ENCODE results near the gene HELQ. TPM values are rescaled to one million over a fixed set of nuclear protein-coding genes. Genes with fewer than 3 reads are reported as not detected.

HELQ gene
- total and polyA plus RNA-seq, 2 of the 13 experiments (the other 11 are each of a cell fraction or from before 2014, with no cell fraction given) = 6.6 to 10.8 TPM

DNA sequence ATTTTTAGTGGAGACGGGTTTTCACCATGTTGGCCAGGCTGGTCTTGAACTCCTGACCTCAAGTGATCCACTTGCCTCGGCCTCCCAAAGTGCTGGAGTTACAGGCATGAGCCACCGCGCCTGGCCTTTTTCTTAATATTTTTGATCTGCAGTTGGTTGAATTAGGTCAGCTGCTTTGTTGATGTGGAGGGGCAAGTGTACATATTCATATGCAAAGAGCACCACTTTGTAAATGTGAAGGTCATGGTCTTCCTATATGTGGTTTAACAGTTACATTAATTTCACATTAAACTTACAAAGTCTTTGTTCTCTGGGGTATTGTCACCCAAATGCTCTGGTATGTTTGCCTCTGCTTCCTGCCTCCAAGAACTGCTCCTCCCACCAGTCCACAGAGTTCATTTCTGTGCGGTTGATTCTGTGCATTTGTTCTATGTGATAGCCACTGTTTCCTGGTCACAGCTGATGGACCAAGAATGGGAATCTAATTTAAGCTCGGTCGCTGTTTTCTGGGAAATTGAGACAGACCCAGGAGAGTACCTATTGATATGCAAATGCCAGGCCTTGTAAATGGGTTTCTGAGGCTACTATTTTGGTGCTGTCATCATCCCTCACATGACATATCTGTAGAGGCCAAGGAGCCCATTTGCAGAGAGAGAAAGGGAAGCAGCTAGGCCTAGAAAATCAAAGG is 94.1 kb downstream of the HELQ start (continued):
- TF ChIP-seq ZNF841 (CRISPR knock-in tag; IDR thresholded peaks at IDR 0.05; ENCODE audit: borderline replicate concordance) = no peak
- no peak for TF ChIP-seq MZF1 (CRISPR knock-in tag; IDR thresholded peaks at IDR 0.05; ENCODE audit: borderline replicate concordance)
- TF ChIP-seq PRDM4 (CRISPR knock-in tag; IDR thresholded peaks at IDR 0.05; ENCODE audit: borderline replicate concordance) = no peak
- TF ChIP-seq POLR2G (IDR thresholded peaks at IDR 0.05; ENCODE audit: low read depth, low read length) = peak; percentile 55; the same call in 1 of the 2 replicates
- TF ChIP-seq, protein P1, sequence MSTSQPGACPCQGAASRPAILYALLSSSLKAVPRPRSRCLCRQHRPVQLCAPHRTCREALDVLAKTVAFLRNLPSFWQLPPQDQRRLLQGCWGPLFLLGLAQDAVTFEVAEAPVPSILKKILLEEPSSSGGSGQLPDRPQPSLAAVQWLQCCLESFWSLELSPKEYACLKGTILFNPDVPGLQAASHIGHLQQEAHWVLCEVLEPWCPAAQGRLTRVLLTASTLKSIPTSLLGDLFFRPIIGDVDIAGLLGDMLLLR (CRISPR knock-in tag; IDR thresholded peaks at IDR 0.05) = no peak
- TF ChIP-seq, protein P2, sequence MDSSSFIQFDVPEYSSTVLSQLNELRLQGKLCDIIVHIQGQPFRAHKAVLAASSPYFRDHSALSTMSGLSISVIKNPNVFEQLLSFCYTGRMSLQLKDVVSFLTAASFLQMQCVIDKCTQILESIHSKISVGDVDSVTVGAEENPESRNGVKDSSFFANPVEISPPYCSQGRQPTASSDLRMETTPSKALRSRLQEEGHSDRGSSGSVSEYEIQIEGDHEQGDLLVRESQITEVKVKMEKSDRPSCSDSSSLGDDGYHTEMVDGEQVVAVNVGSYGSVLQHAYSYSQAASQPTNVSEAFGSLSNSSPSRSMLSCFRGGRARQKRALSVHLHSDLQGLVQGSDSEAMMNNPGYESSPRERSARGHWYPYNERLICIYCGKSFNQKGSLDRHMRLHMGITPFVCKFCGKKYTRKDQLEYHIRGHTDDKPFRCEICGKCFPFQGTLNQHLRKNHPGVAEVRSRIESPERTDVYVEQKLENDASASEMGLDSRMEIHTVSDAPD (CRISPR knock-in tag; IDR thresholded peaks at IDR 0.05) = no peak
- TF ChIP-seq ZNF737 (CRISPR knock-in tag; IDR thresholded peaks at IDR 0.05; ENCODE audit: borderline replicate concordance) = no peak
- TF ChIP-seq ZNF468 (CRISPR knock-in tag; IDR thresholded peaks at IDR 0.05) = no peak
- TF ChIP-seq DPF2 (CRISPR knock-in tag; IDR thresholded peaks at IDR 0.05; ENCODE audit: borderline replicate concordance, low read depth) = peak; percentile 37; the same call in 1 of the 2 replicates
- no peak for TF ChIP-seq IRF9 (CRISPR knock-in tag; IDR thresholded peaks at IDR 0.05; ENCODE audit: borderline replicate concordance)
- no peak for TF ChIP-seq ZNF343 (CRISPR knock-in tag; IDR thresholded peaks at IDR 0.05)
- no peak for TF ChIP-seq MBNL3 (CRISPR knock-in tag; conservative IDR thresholded peaks at IDR 0.05)
- no peak for TF ChIP-seq POLR2AphosphoS2 (IDR thresholded peaks at IDR 0.05; ENCODE audit: low read depth, low read length)
- no peak for TF ChIP-seq SP1 (IDR thresholded peaks at IDR 0.05)
- TF ChIP-seq SP1 (CRISPR knock-in tag; IDR thresholded peaks at IDR 0.05) = no peak
- TF ChIP-seq GATA4 (IDR thresholded peaks at IDR 0.05; ENCODE audit: borderline replicate concordance, low read depth) = no peak
- TF ChIP-seq ZFP37 (CRISPR knock-in tag; IDR thresholded peaks at IDR 0.05; ENCODE audit: borderline replicate concordance) = no peak
- TF ChIP-seq, protein P3, sequence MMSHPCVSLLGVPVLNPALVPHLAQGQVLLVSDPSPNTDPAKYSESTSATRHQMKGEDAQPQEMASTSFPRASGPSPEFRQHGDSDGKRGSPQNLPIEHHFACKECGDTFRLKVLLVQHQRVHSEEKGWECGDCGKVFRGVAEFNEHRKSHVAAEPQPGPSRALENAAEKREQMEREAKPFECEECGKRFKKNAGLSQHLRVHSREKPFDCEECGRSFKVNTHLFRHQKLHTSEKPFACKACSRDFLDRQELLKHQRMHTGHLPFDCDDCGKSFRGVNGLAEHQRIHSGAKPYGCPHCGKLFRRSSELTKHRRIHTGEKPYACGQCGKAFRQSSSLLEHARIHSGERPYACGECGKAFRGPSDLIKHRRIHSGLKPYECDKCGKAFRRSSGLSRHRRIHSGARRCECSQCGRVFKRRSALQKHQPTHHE (CRISPR knock-in tag; IDR thresholded peaks at IDR 0.05; ENCODE audit: borderline replicate concordance) = no peak
- no peak for TF ChIP-seq ZNF749 (CRISPR knock-in tag; IDR thresholded peaks at IDR 0.05; ENCODE audit: borderline replicate concordance)
- no peak for TF ChIP-seq LBX2 (CRISPR knock-in tag; IDR thresholded peaks at IDR 0.05; ENCODE audit: borderline replicate concordance)
- no peak for TF ChIP-seq MYNN (CRISPR knock-in tag; IDR thresholded peaks at IDR 0.05; ENCODE audit: low read depth)
- TF ChIP-seq KDM2A (CRISPR knock-in tag; IDR thresholded peaks at IDR 0.05; ENCODE audit: borderline replicate concordance, low read depth) = no peak
- no peak for TF ChIP-seq ZNF891 (CRISPR knock-in tag; IDR thresholded peaks at IDR 0.05)
